ENCODE measurements around the gene LONRF2. TPM values are rescaled to one million over a fixed set of nuclear protein-coding genes. Genes with fewer than 3 reads are reported as not detected.

LONRF2 gene
- total and polyA plus RNA-seq, 2 of the 4 experiments (the other 2 are of a cell fraction): 0.19 to 0.54 TPM

- WGBS, 2 experiments (ENCODE audit: extremely low coverage in 2 of 2, insufficient read length in 1 of 2): 100% methylated on average over 1 of the region's 9 CpGs; no CpG with 5 or more reads in 1 of the 2 experiments
- in situ Hi-C loops (cut with MboI; ENCODE audit: low sequenced_read_pairs) (loop anchor here (25.0 kb wide), 1 partner anchor 1096 kb away; the partner anchor contains the start of genes LIPT1 and TSGA10), dilution Hi-C loops (cut with HindIII; ENCODE audit: low sequenced_read_pairs, unreplicated experiment) (no loop called here), intact Hi-C loops (cut with micrococcal nuclease) (no loop called here)
- Histone ChIP-seq H2BK15ac (ENCODE audit: low read depth, low read length) (peak overlapping the region; percentile 51; the same call in 1 of the 3 replicates), H3K56ac (ENCODE audit: extremely low read depth, insufficient read depth, low read length) (no peak overlapping the region), H3K4me2 (ENCODE audit: low read depth, low read length) (no peak overlapping the region), H2BK120ac (ENCODE audit: low read depth, low read length) (peak overlapping the region; percentile 61), H4K5ac (ENCODE audit: low read depth, low read length) (0 out of 2 replicates have a peak overlapping the region, but pooled peaks have one; percentile 21), H3K14ac (replicated peaks; ENCODE audit: low read depth, low read length) (peak overlapping the region; percentile 58; the same call in 1 of the 2 replicates), H3K9me1 (ENCODE audit: insufficient read depth, low read length) (peaks cover 3% of the 10 kb centered on the region; the same call in 1 of the 2 replicates), H2AFZ (replicated peaks; ENCODE audit: low read length, poor library complexity) (peak overlapping the region; percentile 71), H3K79me1 (ENCODE audit: low read depth in 1 of 2, low read length in 2 of 2) (no peaks in the 10 kb centered on the region), H4K91ac (ENCODE audit: insufficient read depth, low read depth, low read length) (no peak overlapping the region; the same call in 1 of the 2 replicates), H3K4ac (ENCODE audit: low read depth, low read length) (peak overlapping the region; percentile 77), H4K20me1 (ENCODE audit: insufficient read depth, low read length) (no peaks in the 10 kb centered on the region), H3K27me3 (ENCODE audit: control insufficient read depth, insufficient read depth, low read length) (no peaks in the 10 kb centered on the region; the same call in 1 of the 2 replicates), H3K27ac (ENCODE audit: insufficient read depth, low read length) (no peak overlapping the region), H3K23ac (ENCODE audit: low read depth, low read length) (no peak overlapping the region), H2AK5ac (ENCODE audit: low read depth, low read length) (peak overlapping the region; percentile 90; the same call in 1 of the 2 replicates), H2AK9ac (replicated peaks; ENCODE audit: low read depth, low read length, poor library complexity) (peak overlapping the region; percentile 87), H2BK5ac (ENCODE audit: low read depth, low read length, poor library complexity, severe bottlenecking) (no peak overlapping the region), H3K9me3 (ENCODE audit: control insufficient read depth, insufficient read depth, low read length) (no peaks in the 10 kb centered on the region; the same call in 1 of the 2 replicates), H4K8ac (ENCODE audit: low read depth in 2 of 2, low read length in 2 of 2) (peak overlapping the region in 1 of 2 experiments; percentile 60; a peak in 1 of 4 replicates), H2BK20ac (ENCODE audit: low read depth, low read length) (peak overlapping the region; percentile 71; the same call in 1 of the 2 replicates), H3K36me3 (ENCODE audit: control insufficient read depth, insufficient read depth, low read length) (no peaks in the 10 kb centered on the region), H3K4me1 (ENCODE audit: control insufficient read depth, insufficient read depth, low read length) (peaks cover 5% of the 10 kb centered on the region; the same call in 1 of the 2 replicates), H3K4me3 (ENCODE audit: insufficient read depth, low read depth, low read length) (no peak overlapping the region), H3K18ac (ENCODE audit: low read depth, low read length) (no peak overlapping the region), H3K9ac (ENCODE audit: low read depth, low read length) (no peak overlapping the region)
- POLR2A ChIA-PET (ENCODE audit: unreplicated experiment): no interaction called here
- BruUV-seq (replicated peaks): no TSS peak
- DNase-seq (peak; percentile 53), ATAC-seq (ENCODE audit: low read depth) (no peak)
- CTCF ChIA-PET: interaction anchor here (0.5 kb wide), 1 partner anchor 1180 kb away, joined by 8 read pairs; no protein-coding TSS in a partner anchor
- TF ChIP-seq SMC3 (IDR thresholded peaks at IDR 0.05; ENCODE audit: low read depth, low read length): no peak
- TF ChIP-seq, protein P1, sequence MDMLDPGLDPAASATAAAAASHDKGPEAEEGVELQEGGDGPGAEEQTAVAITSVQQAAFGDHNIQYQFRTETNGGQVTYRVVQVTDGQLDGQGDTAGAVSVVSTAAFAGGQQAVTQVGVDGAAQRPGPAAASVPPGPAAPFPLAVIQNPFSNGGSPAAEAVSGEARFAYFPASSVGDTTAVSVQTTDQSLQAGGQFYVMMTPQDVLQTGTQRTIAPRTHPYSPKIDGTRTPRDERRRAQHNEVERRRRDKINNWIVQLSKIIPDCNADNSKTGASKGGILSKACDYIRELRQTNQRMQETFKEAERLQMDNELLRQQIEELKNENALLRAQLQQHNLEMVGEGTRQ (IDR thresholded peaks at IDR 0.05; ENCODE audit: low read depth, low read length): no peak
- TF ChIP-seq FOS (IDR thresholded peaks at IDR 0.05; ENCODE audit: low read depth, low read length): 0 out of 2 replicates have a peak, but pooled peaks have one; percentile 15
- no peak for TF ChIP-seq MAFK (IDR thresholded peaks at IDR 0.05; ENCODE audit: low read depth, low read length)
- TF ChIP-seq RFX5 (IDR thresholded peaks at IDR 0.05; ENCODE audit: low read depth, low read length): no peak
- TF ChIP-seq MXI1 (IDR thresholded peaks at IDR 0.05; ENCODE audit: borderline replicate concordance, low read depth, low read length): no peak
- TF ChIP-seq CHD1 (IDR thresholded peaks at IDR 0.05; ENCODE audit: low read depth, low read length): no peak
Observed at GRCh38 chr2:100257939-100258338, 64.4 kb downstream of the LONRF2 start.

Data from IMR-90 (cell line).